Left renal cortex interstitium (tissue), 4 donors: ENCODE measurements around the gene SULF2. TPM values are rescaled to one million over a fixed set of nuclear protein-coding genes. Genes with fewer than 3 reads are reported as not detected.

Experiments used
- DNase-seq, 4 donors: peaks; one replicate each; pipeline ENCODE4 v3.0.0-alpha.2; 2013; ENCODE audit warnings: low read depth in 4 of 4, low spot score in 2 of 4, missing footprints in 1 of 4
- polyA plus RNA-seq, 4 donors: library from polyadenylated mRNA; unstranded; fragments of 120-200 nt; gene quantifications; one replicate each; pipeline ENCODE4 v1.2.1, GENCODE V29; 2013; ENCODE audit not compliant: insufficient read length in 4 of 4

SULF2 gene
- polyA plus RNA-seq, 4 donors: 67.0 to 103 (median 76.0) TPM

- no peak for DNase-seq
Observed at GRCh38 chr20:47662483-47663353, 122.6 kb downstream of the SULF2 start.

GRCh38 chr20:47661714-47662113 lies 123.6 kb downstream of the SULF2 start:
- no peak for DNase-seq

- no peak for DNase-seq
Observed at GRCh38 chr20:47660983-47661700, 124.1 kb downstream of the SULF2 start.

- no peak for DNase-seq
Observed at GRCh38 chr20:47660602-47660905, 124.7 kb downstream of the SULF2 start.

- no peak for DNase-seq
Observed at GRCh38 chr20:47659904-47660601, 125.2 kb downstream of the SULF2 start.

GRCh38 chr20:47656318-47656717 lies 129.0 kb downstream of the SULF2 start:
- no peak for DNase-seq

GRCh38 chr20:47655635-47656034 lies 129.6 kb downstream of the SULF2 start:
- no peak for DNase-seq

- no peak for DNase-seq
Observed at GRCh38 chr20:47654370-47654769, 130.9 kb downstream of the SULF2 start.

GRCh38 chr20:47653869-47654268 lies 131.4 kb downstream of the SULF2 start:
- no peak for DNase-seq

GRCh38 chr20:47652794-47653193 lies 132.5 kb downstream of the SULF2 start:
- no peak for DNase-seq

- DNase-seq: no peak
Observed at GRCh38 chr20:47652301-47652700, 133.0 kb downstream of the SULF2 start.

GRCh38 chr20:47648943-47649342 lies 136.3 kb downstream of the SULF2 start:
- DNase-seq: no peak

- no peak for DNase-seq
Observed at GRCh38 chr20:47647994-47648393, 137.3 kb downstream of the SULF2 start.

GRCh38 chr20:47645632-47646031 lies 139.6 kb downstream of the SULF2 start:
- no peak for DNase-seq

GRCh38 chr20:47642624-47643023 lies 142.7 kb downstream of the SULF2 start:
- DNase-seq: no peak

- DNase-seq: no peak
Observed at GRCh38 chr20:47642118-47642517, 143.2 kb downstream of the SULF2 start.

GRCh38 chr20:47638851-47639250 lies 146.4 kb downstream of the SULF2 start:
- DNase-seq: no peak

GRCh38 chr20:47635256-47635655 lies 150.0 kb downstream of the SULF2 start:
- DNase-seq: no peak

- no peak for DNase-seq
Observed at GRCh38 chr20:47631078-47631477, 154.2 kb downstream of the SULF2 start.

- DNase-seq: no peak
Observed at GRCh38 chr20:47629907-47630306, 155.4 kb downstream of the SULF2 start.

GRCh38 chr20:47627540-47627939 lies 157.7 kb downstream of the SULF2 start:
- DNase-seq: no peak
